ENCODE data around the gene VWA2.

GRCh38 chr10:114328441-114328812, 89.4 kb downstream of the VWA2 start:
- TF ChIP-seq CTCF (tag by site-specific recombination; IDR thresholded peaks at IDR 0.05) = no peak
- no peak for TF ChIP-seq ZBTB20 (tag by site-specific recombination; IDR thresholded peaks at IDR 0.05)
- no peak for TF ChIP-seq ZNF274 (IDR thresholded peaks at IDR 0.05; ENCODE audit: low read length)
- TF ChIP-seq ZNF274 (tag by site-specific recombination; IDR thresholded peaks at IDR 0.05; ENCODE audit: borderline replicate concordance) = no peak
- TF ChIP-seq, protein P1, sequence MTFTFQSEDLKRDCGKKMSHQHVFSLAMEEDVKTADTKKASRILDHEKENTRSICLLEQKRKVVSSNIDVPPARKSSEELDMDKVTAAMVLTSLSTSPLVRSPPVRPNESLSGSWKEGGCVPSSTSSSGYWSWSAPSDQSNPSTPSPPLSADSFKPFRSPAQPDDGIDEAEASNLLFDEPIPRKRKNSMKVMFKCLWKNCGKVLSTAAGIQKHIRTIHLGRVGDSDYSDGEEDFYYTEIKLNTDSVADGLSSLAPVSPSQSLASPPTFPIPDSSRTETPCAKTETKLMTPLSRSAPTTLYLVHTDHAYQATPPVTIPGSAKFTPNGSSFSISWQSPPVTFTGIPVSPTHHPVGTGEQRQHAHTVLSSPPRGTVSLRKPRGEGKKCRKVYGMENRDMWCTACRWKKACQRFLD (tag by site-specific recombination; IDR thresholded peaks at IDR 0.05) = no peak
- TF ChIP-seq BCL11A (tag by site-specific recombination; IDR thresholded peaks at IDR 0.05; ENCODE audit: low read depth) = no peak
- TF ChIP-seq, protein P2, sequence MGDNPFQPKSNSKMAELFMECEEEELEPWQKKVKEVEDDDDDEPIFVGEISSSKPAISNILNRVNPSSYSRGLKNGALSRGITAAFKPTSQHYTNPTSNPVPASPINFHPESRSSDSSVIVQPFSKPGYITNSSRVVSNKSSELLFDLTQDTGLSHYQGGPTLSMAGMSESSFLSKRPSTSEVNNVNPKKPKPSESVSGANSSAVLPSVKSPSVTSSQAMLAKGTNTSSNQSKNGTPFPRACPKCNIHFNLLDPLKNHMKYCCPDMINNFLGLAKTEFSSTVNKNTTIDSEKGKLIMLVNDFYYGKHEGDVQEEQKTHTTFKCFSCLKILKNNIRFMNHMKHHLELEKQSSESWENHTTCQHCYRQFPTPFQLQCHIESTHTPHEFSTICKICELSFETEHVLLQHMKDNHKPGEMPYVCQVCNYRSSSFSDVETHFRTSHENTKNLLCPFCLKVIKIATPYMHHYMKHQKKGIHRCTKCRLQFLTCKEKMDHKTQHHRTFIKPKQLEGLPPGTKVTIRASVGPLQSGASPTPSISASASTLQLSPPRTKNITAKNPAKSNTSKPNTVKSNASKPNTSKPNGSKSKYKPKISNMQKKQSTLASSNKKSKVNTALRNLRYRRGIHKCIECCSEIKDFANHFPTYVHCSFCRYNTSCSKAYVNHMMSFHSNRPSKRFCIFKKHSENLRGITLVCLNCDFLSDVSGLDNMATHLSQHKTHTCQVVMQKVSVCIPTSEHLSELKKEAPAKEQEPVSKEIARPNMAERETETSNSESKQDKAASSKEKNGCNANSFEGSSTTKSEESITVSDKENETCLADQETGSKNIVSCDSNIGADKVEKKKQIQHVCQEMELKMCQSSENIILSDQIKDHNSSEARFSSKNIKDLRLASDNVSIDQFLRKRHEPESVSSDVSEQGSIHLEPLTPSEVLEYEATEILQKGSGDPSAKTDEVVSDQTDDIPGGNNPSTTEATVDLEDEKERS (tag by site-specific recombination; IDR thresholded peaks at IDR 0.05) = no peak
- no peak for TF ChIP-seq ZNF639 (tag by site-specific recombination; IDR thresholded peaks at IDR 0.05)
- TF ChIP-seq ZNF394 (tag by site-specific recombination; IDR thresholded peaks at IDR 0.05; ENCODE audit: borderline replicate concordance) = no peak
- no peak for TF ChIP-seq REST (tag by site-specific recombination; IDR thresholded peaks at IDR 0.05)
- TF ChIP-seq ZBTB1 (tag by site-specific recombination; IDR thresholded peaks at IDR 0.05) = no peak
- no peak for TF ChIP-seq ZNF76 (tag by site-specific recombination; IDR thresholded peaks at IDR 0.05; ENCODE audit: borderline replicate concordance, low read depth)
- TF ChIP-seq ZFP37 (tag by site-specific recombination; IDR thresholded peaks at IDR 0.05) = no peak
- no peak for TF ChIP-seq SALL2 (tag by site-specific recombination; IDR thresholded peaks at IDR 0.05; ENCODE audit: borderline replicate concordance)
